NB4 (cell line): Measurements from ENCODE around the gene PIK3R4.

Experiments used
- DNase-seq: peaks from one replicate; pipeline ENCODE4 v3.0.0; 2010; ENCODE audit warnings: low read depth
- H3K4me3 ChIP-seq: one replicate; pipeline ENCODE4 v1.5.1; 2011; ENCODE audit warnings: mild to moderate bottlenecking, low read depth, low read length, moderate library complexity
- CTCF ChIP-seq: IDR thresholded peaks from one replicate; pipeline ENCODE4 v1.5.1; 2012; ENCODE audit warnings: low read depth, low read length
- MAX ChIP-seq: IDR thresholded peaks from 2 replicates; pipeline ENCODE4 v1.6.1; 2011; ENCODE audit warnings: low read depth, low read length
- MYC ChIP-seq: IDR thresholded peaks from 2 replicates; pipeline ENCODE4 v1.6.1; 2011; ENCODE audit warnings: low read depth, low read length
- POLR2A ChIP-seq: IDR thresholded peaks from 2 replicates; pipeline ENCODE4 v1.6.1; 2011; ENCODE audit warnings: mild to moderate bottlenecking; ENCODE audit not compliant: insufficient read length; ENCODE audit errors: extremely low read depth

PIK3R4 gene

GRCh38 chr3:130786306-130786705 lies 39.7 kb upstream of the PIK3R4 start:
- TF ChIP-seq MAX (no peak), MYC (no peak), POLR2A (no peak), CTCF (no peak)
- H3K4me3 ChIP-seq: no peak overlapping the region
- no peak for DNase-seq

- H3K4me3 ChIP-seq: no peak overlapping the region
- DNase-seq: no peak
- no peak for TF ChIP-seq CTCF
- TF ChIP-seq POLR2A: no peak
- TF ChIP-seq MAX: no peak
- TF ChIP-seq MYC: no peak
Measured at GRCh38 chr3:130783629-130784028, 37.0 kb upstream of the PIK3R4 start.

- no peak overlapping the region for H3K4me3 ChIP-seq
- TF ChIP-seq CTCF (no peak), POLR2A (no peak), MYC (no peak), MAX (no peak)
- DNase-seq: no peak
Measured at GRCh38 chr3:130779486-130779885, 32.9 kb upstream of the PIK3R4 start.

- no peak overlapping the region for H3K4me3 ChIP-seq
- TF ChIP-seq MAX: no peak
- no peak for TF ChIP-seq MYC
- TF ChIP-seq POLR2A: no peak
- TF ChIP-seq CTCF: no peak
- no peak for DNase-seq
Measured at GRCh38 chr3:130779031-130779430, 32.4 kb upstream of the PIK3R4 start.

- no peak for DNase-seq
- TF ChIP-seq CTCF (no peak), MAX (no peak), POLR2A (no peak), MYC (no peak)
- H3K4me3 ChIP-seq: no peak overlapping the region
Measured at GRCh38 chr3:130773366-130773765, 26.7 kb upstream of the PIK3R4 start.

GRCh38 chr3:130772129-130772528 lies 25.5 kb upstream of the PIK3R4 start:
- no peak overlapping the region for H3K4me3 ChIP-seq
- no peak for DNase-seq
- TF ChIP-seq POLR2A (no peak), MAX (no peak), CTCF (no peak), MYC (no peak)
